HepG2 (cell line): ENCODE results near the gene RCBTB2. TPM values are rescaled to one million over a fixed set of nuclear protein-coding genes. Genes with fewer than 3 reads are reported as not detected.

Source experiments
- ATAC-seq: fragments of 200-7000 bp; cut with Tn5 transposase; 3 replicates; pipeline ENCODE4 v1.9.1; 2020; ENCODE audit warnings: mild to moderate bottlenecking, moderate library complexity
- BruUV-seq: library from RNA; stranded (reverse); fragments of 400-500 nt; replicated peaks from 2 replicates; lab custom pipeline; 2021; lab: Mats Ljungman, UMichigan
- CTCF ChIA-PET: fragments of 300-600 bp; formaldehyde crosslinking; extraction: SDS; loops from one replicate; lab custom pipeline; 2021; ENCODE audit warnings: low total read pairs, inconsistent platforms, low intra/inter-chr PET ratio; lab: Yijun Ruan, JAX
- POLR2A ChIA-PET: fragments of 350-600 bp; sonication (Branson Sonifier 250); formaldehyde crosslinking; loops from one replicate; lab custom pipeline; 2020; ENCODE audit warnings: antibody characterized with exemption, inconsistent platforms; lab: Yijun Ruan, JAX
- DNase-seq: peaks from one replicate; pipeline ENCODE4 v3.0.0-alpha.2; 2015; ENCODE audit warnings: low spot score
- FAIRE-seq: peaks from 3 replicates; lab custom pipeline; 2011; peaks lifted over from hg19 to GRCh38; lab: Jason Lieb, UNC
- H2AFZ ChIP-seq: one replicate; pipeline ENCODE4 v1.6.1; 2011; ENCODE audit warnings: low read length, inconsistent platforms
- H3K27ac ChIP-seq: fragments of 300-600 bp; 3 replicates; pipeline ENCODE4 v1.8.0; 2011; ENCODE audit warnings: mixed run types, mild to moderate bottlenecking, mixed read lengths, low read length, inconsistent platforms; ENCODE audit not compliant: insufficient read depth; ENCODE audit errors: extremely low read length
- H3K27me3 ChIP-seq, 2 experiments: fragments of 200-600 bp in 1 of 2; 2 replicates in 1 of 2; 3 replicates in 1 of 2; pipeline versions ENCODE4 v1.6.0 to v1.8.0; 2011; ENCODE audit warnings: low read length in 2 of 2, mild to moderate bottlenecking in 2 of 2, moderate library complexity in 2 of 2, inconsistent platforms in 1 of 2; ENCODE audit not compliant: insufficient read depth in 2 of 2, control insufficient read depth in 1 of 2
- H3K36me3 ChIP-seq, 2 experiments: fragments of 200-600 bp in 1 of 2; replicated peaks in 1 of 2; 2 replicates in 1 of 2; 3 replicates in 1 of 2; pipeline versions ENCODE4 v1.5.1 to v1.8.0; 2011; ENCODE audit warnings: low read length in 2 of 2, inconsistent platforms in 1 of 2; ENCODE audit not compliant: insufficient read depth in 2 of 2, control insufficient read depth in 1 of 2
- H3K4me1 ChIP-seq: 2 replicates; pipeline ENCODE4 v1.5.1; 2012; ENCODE audit warnings: low read length, inconsistent platforms; ENCODE audit not compliant: insufficient read depth
- H3K4me2 ChIP-seq: 2 replicates; pipeline ENCODE4 v1.6.0; 2011; ENCODE audit warnings: low read depth, low read length, inconsistent platforms
- H3K4me3 ChIP-seq, 3 experiments: fragments of 200-600 bp in 1 of 3; sonication (generic), shearing (Covaris generic) in 1 of 3; replicated peaks in 1 of 3; 2 replicates each; pipeline ENCODE4 v1.5.1; 2011 to 2016; ENCODE audit warnings: low read length in 3 of 3, inconsistent platforms in 2 of 3, low read depth in 2 of 3, mild to moderate bottlenecking in 2 of 3, control low read depth in 1 of 3, mixed read lengths in 1 of 3; ENCODE audit not compliant: insufficient read depth in 1 of 3
- H3K79me2 ChIP-seq: one replicate; pipeline ENCODE4 v1.6.1; 2011; ENCODE audit warnings: low read length, inconsistent platforms; ENCODE audit not compliant: insufficient read depth
- H3K9ac ChIP-seq: 2 replicates; pipeline ENCODE4 v1.6.0; 2011; ENCODE audit warnings: mild to moderate bottlenecking, low read depth, low read length, inconsistent platforms; ENCODE audit not compliant: insufficient read depth
- H3K9me3 ChIP-seq: 2 replicates; pipeline ENCODE4 v1.5.1; 2012; ENCODE audit warnings: mild to moderate bottlenecking, low read length
- H4K20me1 ChIP-seq: 2 replicates; pipeline ENCODE4 v1.6.0; 2011; ENCODE audit warnings: inconsistent platforms, mild to moderate bottlenecking, low read length, moderate library complexity; ENCODE audit not compliant: insufficient read depth
- CCDC6 ChIP-seq: sonication (generic); formaldehyde crosslinking; IDR thresholded peaks from 2 replicates; pipeline ENCODE4 v1.8.1; 2022; ENCODE audit warnings: mild to moderate bottlenecking, missing genetic modification reagents, moderate library complexity
- CENPX ChIP-seq: sonication (generic); formaldehyde crosslinking; IDR thresholded peaks from 2 replicates; pipeline ENCODE4 v1.9.0; 2021; ENCODE audit warnings: mild to moderate bottlenecking, missing genetic modification reagents, moderate library complexity
- CHD2 ChIP-seq: IDR thresholded peaks from 2 replicates; pipeline ENCODE4 v1.6.1; 2011; ENCODE audit warnings: low read depth, low read length, improper control_type of control experiment
- FOXA1 ChIP-seq, 2 experiments: fragments of 450-650 bp in 1 of 2; sonication (generic) in 1 of 2; formaldehyde crosslinking in 1 of 2; IDR thresholded peaks; 2 replicates each; pipeline versions ENCODE4 v1.4.0 to v1.6.1; 2016 to 2020; ENCODE audit warnings: missing genetic modification reagents in 1 of 2
- GABPA ChIP-seq, 2 experiments: IDR thresholded peaks; 2 replicates each; pipeline ENCODE4 v1.6.1; 2011 to 2016; ENCODE audit warnings: low read depth in 2 of 2, low read length in 1 of 2, missing biosample characterization in 1 of 2, missing genetic modification characterization in 1 of 2
- NFRKB ChIP-seq: fragments of 450-650 bp; IDR thresholded peaks from 2 replicates; pipeline ENCODE4 v1.6.1; 2017
- SMYD3 ChIP-seq: sonication (generic); formaldehyde crosslinking; IDR thresholded peaks from 2 replicates; pipeline ENCODE4 v1.8.1; 2023; ENCODE audit warnings: mild to moderate bottlenecking, missing genetic modification reagents
- TEF ChIP-seq: sonication (generic); formaldehyde crosslinking; IDR thresholded peaks from 2 replicates; pipeline ENCODE4 v1.5.0; 2020; ENCODE audit warnings: missing genetic modification reagents
- ZBTB38 ChIP-seq: sonication (generic); formaldehyde crosslinking; IDR thresholded peaks from 2 replicates; pipeline ENCODE4 v1.5.1; 2020; ENCODE audit warnings: mild to moderate bottlenecking, missing genetic modification reagents
- ZFP41 ChIP-seq: sonication (generic); formaldehyde crosslinking; IDR thresholded peaks from 2 replicates; pipeline ENCODE4 v1.4.0; 2020; ENCODE audit warnings: mild to moderate bottlenecking, missing genetic modification reagents, borderline replicate concordance
- ZNF484 ChIP-seq: sonication (generic); formaldehyde crosslinking; IDR thresholded peaks from 2 replicates; pipeline ENCODE4 v1.5.1; 2020; ENCODE audit warnings: mild to moderate bottlenecking, low read depth, missing genetic modification reagents, borderline replicate concordance
- ZNF501 ChIP-seq: sonication (generic); formaldehyde crosslinking; IDR thresholded peaks from 2 replicates; pipeline ENCODE4 v1.5.1; 2020; ENCODE audit warnings: mild to moderate bottlenecking, moderate library complexity, missing genetic modification reagents
- ZNF839 ChIP-seq: sonication (generic); formaldehyde crosslinking; IDR thresholded peaks from 2 replicates; pipeline ENCODE4 v1.4.0; 2020; ENCODE audit warnings: missing genetic modification reagents, mild to moderate bottlenecking, borderline replicate concordance
- WGBS: methylation state at CpG from one replicate; pipeline ENCODE4 v1.1.6; 2017; ENCODE audit warnings: low lambda C conversion rate; 5-methylcytosine and 5-hydroxymethylcytosine counted together
- in situ Hi-C: cut with HindIII; loops from 2 replicates; pipeline ENCODE4 v1.10.0; 2017; ENCODE audit warnings: low pct_unique_long_range_greater_than_20kb; ENCODE audit not compliant: extremely low pct_ligation_motif_present
- intact Hi-C: fragments of 100-400 bp; cut with micrococcal nuclease; formaldehyde crosslinking; loops from one replicate; pipeline ENCODE4 v1.10.0; 2022; ENCODE audit not compliant: unreplicated experiment
- polyA plus RNA-seq, 8 experiments: library from polyadenylated mRNA; depleted of rRNA in 3 of 8; stranded (reverse) in 7 of 8; unstranded in 1 of 8; fragments of >200 nt; fragmentation: Illumina TruSeq in 4 of 8; extraction: Trizol in 4 of 8; gene quantifications; 2 replicates each; pipeline versions ENCODE4 v1.2.1 to v1.2.3, GENCODE V29; 2011 to 2016; ENCODE audit warnings: low read depth in 4 of 8, missing spikeins in 1 of 8, mixed read lengths in 1 of 8; ENCODE audit not compliant: insufficient read depth in 1 of 8
- total RNA-seq, 5 experiments: library from RNA; depleted of rRNA; stranded (reverse); fragments of >200 nt; fragmentation: Illumina TruSeq; extraction: Trizol; gene quantifications; 2 replicates each; pipeline ENCODE4 v1.2.3, GENCODE V29; 2016; ENCODE audit warnings: low read depth in 1 of 5
- TF ChIP-seq, protein P1 (sequence below): conservative IDR thresholded peaks from 2 replicates; pipeline ENCODE4 v1.6.1; 2018; ENCODE audit warnings: missing genetic modification reagents
- TF ChIP-seq, protein P2 (sequence below): fragments of 450-650 bp; IDR thresholded peaks from 2 replicates; pipeline ENCODE4 v1.6.1; 2016

RCBTB2 gene
- total and polyA plus RNA-seq, 2 of the 13 experiments (the other 11 are each of a cell fraction or from before 2014, with no cell fraction given), result 1.9 to 2.7 TPM

GRCh38 chr13:48576448-48577010 is 43.6 kb upstream of the RCBTB2 start:
- TF ChIP-seq, protein P1, sequence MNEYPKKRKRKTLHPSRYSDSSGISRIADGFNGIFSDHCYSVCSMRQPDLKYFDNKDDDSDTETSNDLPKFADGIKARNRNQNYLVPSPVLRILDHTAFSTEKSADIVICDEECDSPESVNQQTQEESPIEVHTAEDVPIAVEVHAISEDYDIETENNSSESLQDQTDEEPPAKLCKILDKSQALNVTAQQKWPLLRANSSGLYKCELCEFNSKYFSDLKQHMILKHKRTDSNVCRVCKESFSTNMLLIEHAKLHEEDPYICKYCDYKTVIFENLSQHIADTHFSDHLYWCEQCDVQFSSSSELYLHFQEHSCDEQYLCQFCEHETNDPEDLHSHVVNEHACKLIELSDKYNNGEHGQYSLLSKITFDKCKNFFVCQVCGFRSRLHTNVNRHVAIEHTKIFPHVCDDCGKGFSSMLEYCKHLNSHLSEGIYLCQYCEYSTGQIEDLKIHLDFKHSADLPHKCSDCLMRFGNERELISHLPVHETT (CRISPR knock-in tag), result no peak
- H4K20me1 ChIP-seq, result no peaks in the 10 kb centered on the region
- no peaks in the 10 kb centered on the region for H3K79me2 ChIP-seq
- peaks cover 61% of the 10 kb centered on the region for H3K4me1 ChIP-seq
- no peaks in the 10 kb centered on the region for H3K27me3 ChIP-seq
- ATAC-seq, result no peak
- intact Hi-C loops, result loop anchor here (10.0 kb wide), 1 partner anchor 172 kb away; no protein-coding TSS in a partner anchor
- H3K4me2 ChIP-seq, result no peak overlapping the region
- CTCF ChIA-PET, result no interaction called here
- H3K36me3 ChIP-seq, result no peaks in the 10 kb centered on the region
- DNase-seq, result no peak
- no peak overlapping the region for H3K4me3 ChIP-seq
- H3K9ac ChIP-seq, result no peak overlapping the region
- 57% methylated on average over 5 of the region's 5 CpGs for WGBS
- POLR2A ChIA-PET, result no interaction called here
- BruUV-seq, result no TSS peak
- H2AFZ ChIP-seq, result peak overlapping the region; percentile 11
- no peak overlapping the region for H3K27ac ChIP-seq
- in situ Hi-C loops, result loop anchor here (25.0 kb wide), 1 partner anchor 464 kb away; no protein-coding TSS in a partner anchor
- H3K9me3 ChIP-seq, result no peaks in the 10 kb centered on the region
- FAIRE-seq, result no peak

DNA sequence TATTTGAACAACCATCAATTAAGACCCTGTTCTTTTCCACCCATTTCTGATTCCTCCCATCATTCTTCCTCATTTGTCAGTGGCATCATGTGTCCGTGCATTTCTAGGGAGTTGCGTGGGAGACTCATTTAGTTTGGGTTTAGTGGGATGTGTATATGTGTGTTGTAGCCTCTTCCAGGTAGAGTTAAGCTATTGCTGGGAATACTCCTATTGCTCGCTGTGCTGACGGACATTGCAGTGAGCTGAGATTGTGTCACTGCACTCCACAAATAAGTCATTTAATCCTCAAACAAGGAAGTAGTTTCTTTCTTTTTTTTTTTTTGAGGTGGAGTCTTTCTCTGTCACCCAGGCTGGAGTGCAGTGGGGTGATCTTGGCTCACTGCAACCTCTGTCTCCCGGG is 42.2 kb upstream of the RCBTB2 start:
- intact Hi-C loops, result loop anchor here (10.0 kb wide), 1 partner anchor 170 kb away; no protein-coding TSS in a partner anchor
- ATAC-seq, result no peak
- H3K9me3 ChIP-seq, result no peaks in the 10 kb centered on the region

More for the DNA sequence above, 42.2 kb upstream of the RCBTB2 start:
- no peak for TF ChIP-seq ZBTB38
- TF ChIP-seq ZNF839 (CRISPR knock-in tag), result no peak
- TF ChIP-seq NFRKB, result no peak
- no peak for TF ChIP-seq CENPX
- TF ChIP-seq TEF (CRISPR knock-in tag), result no peak
- no peak for TF ChIP-seq CHD2
- TF ChIP-seq FOXA1 (IDR thresholded peaks at IDR 0.05), result no peak
- no peak for TF ChIP-seq FOXA1 (CRISPR knock-in tag; IDR thresholded peaks at IDR 0.05)
- TF ChIP-seq ZFP41 (CRISPR knock-in tag), result no peak
- TF ChIP-seq, protein P2, sequence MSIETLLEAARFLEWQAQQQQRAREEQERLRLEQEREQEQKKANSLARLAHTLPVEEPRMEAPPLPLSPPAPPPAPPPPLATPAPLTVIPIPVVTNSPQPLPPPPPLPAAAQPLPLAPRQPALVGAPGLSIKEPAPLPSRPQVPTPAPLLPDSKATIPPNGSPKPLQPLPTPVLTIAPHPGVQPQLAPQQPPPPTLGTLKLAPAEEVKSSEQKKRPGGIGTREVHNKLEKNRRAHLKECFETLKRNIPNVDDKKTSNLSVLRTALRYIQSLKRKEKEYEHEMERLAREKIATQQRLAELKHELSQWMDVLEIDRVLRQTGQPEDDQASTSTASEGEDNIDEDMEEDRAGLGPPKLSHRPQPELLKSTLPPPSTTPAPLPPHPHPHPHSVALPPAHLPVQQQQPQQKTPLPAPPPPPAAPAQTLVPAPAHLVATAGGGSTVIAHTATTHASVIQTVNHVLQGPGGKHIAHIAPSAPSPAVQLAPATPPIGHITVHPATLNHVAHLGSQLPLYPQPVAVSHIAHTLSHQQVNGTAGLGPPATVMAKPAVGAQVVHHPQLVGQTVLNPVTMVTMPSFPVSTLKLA, result no peak
- no peak for TF ChIP-seq ZNF501
- no peak for TF ChIP-seq CCDC6
- TF ChIP-seq SMYD3, result no peak
- TF ChIP-seq GABPA (IDR thresholded peaks at IDR 0.05; ENCODE audit: low read depth, low read length), result no peak
- no peak for TF ChIP-seq GABPA (CRISPR knock-in tag; IDR thresholded peaks at IDR 0.05; ENCODE audit: low read depth)
- TF ChIP-seq ZNF484, result no peak
- no peak for DNase-seq
- no peak overlapping the region for H3K27ac ChIP-seq
- H3K27me3 ChIP-seq, result no peaks in the 10 kb centered on the region
- no peak overlapping the region for H3K4me2 ChIP-seq
- no peak for FAIRE-seq
- no peak overlapping the region for H3K9ac ChIP-seq
- no TSS peak for BruUV-seq
- peaks cover 60% of the 10 kb centered on the region for H3K4me1 ChIP-seq
- ChIA-PET CTCF (no interaction called here), POLR2A (no interaction called here)
- in situ Hi-C loops, result loop anchor here (25.0 kb wide), 1 partner anchor 463 kb away; no protein-coding TSS in a partner anchor
- H2AFZ ChIP-seq, result no peak overlapping the region
- WGBS, result 39% methylated on average over 5 of the region's 5 CpGs
- H3K4me3 ChIP-seq, result no peak overlapping the region
- no peaks in the 10 kb centered on the region for H4K20me1 ChIP-seq
- no peaks in the 10 kb centered on the region for H3K79me2 ChIP-seq
- no peaks in the 10 kb centered on the region for H3K36me3 ChIP-seq
